GM18505 (cell line): Measurements from ENCODE around the gene CPNE4.

Source experiments
- ATAC-seq: cut with Tn5 transposase; IDR thresholded peaks from one replicate; pipeline ENCODE4 v1.9.1; 2021; ENCODE audit not compliant: unreplicated experiment
- POLR2A ChIP-seq: IDR thresholded peaks from 4 replicates; pipeline ENCODE4 v1.6.1; 2011; ENCODE audit warnings: borderline replicate concordance; ENCODE audit not compliant: insufficient read depth, insufficient read length; ENCODE audit errors: extremely low read depth

The CPNE4 gene

GRCh38 chr3:131623431-131623830, 411.4 kb downstream of the CPNE4 start:
- ATAC-seq = no peak
- TF ChIP-seq POLR2A = no peak

GRCh38 chr3:131622726-131623125, 412.1 kb downstream of the CPNE4 start:
- TF ChIP-seq POLR2A = no peak
- no peak for ATAC-seq

GRCh38 chr3:131620977-131621376, 413.8 kb downstream of the CPNE4 start:
- ATAC-seq = no peak
- no peak for TF ChIP-seq POLR2A

- ATAC-seq = no peak
- TF ChIP-seq POLR2A = no peak
These were observed 415.0 kb downstream of the CPNE4 start for GRCh38 chr3:131619821-131620220.

- ATAC-seq = no peak
- no peak for TF ChIP-seq POLR2A
These were observed 418.1 kb downstream of the CPNE4 start for GRCh38 chr3:131616719-131617118.

- no peak for ATAC-seq
- no peak for TF ChIP-seq POLR2A
These were observed 422.1 kb downstream of the CPNE4 start for GRCh38 chr3:131612745-131613144.

GRCh38 chr3:131610174-131610573, 424.6 kb downstream of the CPNE4 start:
- no peak for TF ChIP-seq POLR2A
- no peak for ATAC-seq

- no peak for ATAC-seq
- no peak for TF ChIP-seq POLR2A
These were observed 426.1 kb downstream of the CPNE4 start for GRCh38 chr3:131608741-131609140.

GRCh38 chr3:131608296-131608695, 426.5 kb downstream of the CPNE4 start:
- peak; percentile 81 for ATAC-seq
- TF ChIP-seq POLR2A = no peak

- TF ChIP-seq POLR2A = no peak
- no peak for ATAC-seq
These were observed 428.9 kb downstream of the CPNE4 start for GRCh38 chr3:131605916-131606315.

- TF ChIP-seq POLR2A = no peak
- no peak for ATAC-seq
These were observed 432.6 kb downstream of the CPNE4 start for GRCh38 chr3:131602011-131602779.

- ATAC-seq = no peak
- no peak for TF ChIP-seq POLR2A
These were observed 437.0 kb downstream of the CPNE4 start for GRCh38 chr3:131597816-131598215.

- ATAC-seq = no peak
- no peak for TF ChIP-seq POLR2A
These were observed 437.9 kb downstream of the CPNE4 start for GRCh38 chr3:131596884-131597283.

- no peak for ATAC-seq
- TF ChIP-seq POLR2A = no peak
These were observed 443.3 kb downstream of the CPNE4 start for GRCh38 chr3:131591394-131592014.
